Stimulated activated CD8-positive, alpha-beta memory T cell treated with anti-CD3 and anti-CD28 coated beads, Interleukin-4, amount 100 ng/mL, for 24 hours (primary cell): ENCODE data around the gene CTU1.

Experiments
- DNase-seq: peaks from one replicate; pipeline ENCODE4 v3.0.0-alpha.2; 2020; ENCODE audit warnings: low read depth

Gene CTU1

GRCh38 chr19:51081476-51081875 is 26.7 kb downstream of the CTU1 start:
- no peak for DNase-seq

- DNase-seq: no peak
These were observed 28.6 kb downstream of the CTU1 start for GRCh38 chr19:51079481-51080110.

- no peak for DNase-seq
These were observed 29.5 kb downstream of the CTU1 start for GRCh38 chr19:51078731-51079130.

GRCh38 chr19:51078104-51078503 is 30.1 kb downstream of the CTU1 start:
- DNase-seq: no peak

- DNase-seq: no peak
These were observed 31.5 kb downstream of the CTU1 start for GRCh38 chr19:51076631-51077213.

GRCh38 chr19:51075998-51076397 is 32.2 kb downstream of the CTU1 start:
- DNase-seq: no peak

GRCh38 chr19:51071095-51071405 is 37.2 kb downstream of the CTU1 start:
- no peak for DNase-seq

GRCh38 chr19:51070334-51071094 is 37.7 kb downstream of the CTU1 start:
- no peak for DNase-seq

GRCh38 chr19:51066393-51067186 is 41.6 kb downstream of the CTU1 start:
- no peak for DNase-seq

- DNase-seq: no peak
These were observed 42.8 kb downstream of the CTU1 start for GRCh38 chr19:51065221-51065960.

- no peak for DNase-seq
These were observed 43.5 kb downstream of the CTU1 start, which contains the start of gene KLK13 for GRCh38 chr19:51064534-51065220. Gene KLK13 (minus strand): TSS chr19:51065092. CDS start chr19:51065067, 25 bp downstream.

- no peak for DNase-seq
These were observed 44.5 kb downstream of the CTU1 start for GRCh38 chr19:51063664-51064063.

GRCh38 chr19:51060973-51061372 is 47.2 kb downstream of the CTU1 start:
- no peak for DNase-seq

GRCh38 chr19:51060336-51060735 is 47.9 kb downstream of the CTU1 start:
- no peak for DNase-seq

GRCh38 chr19:51059715-51060114 is 48.5 kb downstream of the CTU1 start:
- no peak for DNase-seq

- no peak for DNase-seq
These were observed 52.3 kb downstream of the CTU1 start for GRCh38 chr19:51055866-51056265.
